GM19467 (cell line): ENCODE results near the gene NPDC1.
"Not testable (repeated sequence)": the region's sequence is repeated elsewhere in the genome, so short reads cannot be mapped to it uniquely, and the experiment has no call there.

Experiments used
- ATAC-seq: cut with Tn5 transposase; IDR thresholded peaks from one replicate; pipeline ENCODE4 v1.9.1; 2021; ENCODE audit warnings: mild to moderate bottlenecking, moderate library complexity; ENCODE audit not compliant: unreplicated experiment

Gene NPDC1

DNA sequence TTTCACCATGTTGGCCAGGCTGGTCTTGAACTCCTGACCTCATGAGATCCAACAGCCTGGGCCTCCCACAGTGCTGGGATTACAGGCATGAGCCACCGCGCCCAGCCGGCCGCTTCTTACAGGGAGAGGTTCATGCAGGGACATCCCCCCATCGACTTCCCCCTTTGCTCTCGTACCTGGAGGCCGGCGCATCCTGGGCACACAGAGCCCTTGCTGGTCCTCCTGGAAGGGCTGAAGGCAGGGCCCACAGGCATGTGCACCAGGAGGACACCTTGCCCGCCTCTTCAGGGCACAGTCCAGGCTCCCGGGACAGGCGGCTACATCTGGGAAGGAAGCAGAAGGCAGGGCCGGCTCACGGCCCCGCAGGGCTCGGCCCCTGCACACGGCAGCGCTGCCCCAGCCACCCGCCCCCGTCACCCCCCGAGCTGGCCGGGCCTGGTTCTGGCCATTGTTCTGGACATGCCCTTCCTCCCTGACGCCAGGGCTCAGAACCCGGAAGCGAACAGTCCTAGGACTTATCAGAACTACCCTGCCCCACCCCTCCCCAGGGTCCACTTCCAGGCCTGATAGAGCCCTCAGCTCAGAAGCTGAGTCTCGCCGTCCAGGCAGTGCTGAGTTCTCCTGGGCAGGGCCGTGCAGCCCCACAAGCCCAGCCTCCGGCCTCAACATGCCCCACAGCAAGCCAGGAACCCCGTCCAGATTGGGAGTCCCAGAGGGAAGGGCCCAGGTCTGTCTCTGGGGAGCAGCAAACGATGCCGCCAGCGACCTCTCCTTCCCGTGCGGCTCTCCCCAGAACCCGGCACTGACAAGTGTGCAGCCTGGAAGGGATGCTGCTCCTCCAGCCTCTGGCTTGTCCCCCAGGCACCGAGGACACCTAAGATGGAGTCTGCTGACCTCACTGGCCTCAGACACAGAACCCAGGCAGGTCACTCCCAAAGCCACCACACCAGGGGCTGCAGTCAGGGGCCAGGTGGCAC, 2.9 kb downstream of the NPDC1 start:
- no peak for ATAC-seq

DNA sequence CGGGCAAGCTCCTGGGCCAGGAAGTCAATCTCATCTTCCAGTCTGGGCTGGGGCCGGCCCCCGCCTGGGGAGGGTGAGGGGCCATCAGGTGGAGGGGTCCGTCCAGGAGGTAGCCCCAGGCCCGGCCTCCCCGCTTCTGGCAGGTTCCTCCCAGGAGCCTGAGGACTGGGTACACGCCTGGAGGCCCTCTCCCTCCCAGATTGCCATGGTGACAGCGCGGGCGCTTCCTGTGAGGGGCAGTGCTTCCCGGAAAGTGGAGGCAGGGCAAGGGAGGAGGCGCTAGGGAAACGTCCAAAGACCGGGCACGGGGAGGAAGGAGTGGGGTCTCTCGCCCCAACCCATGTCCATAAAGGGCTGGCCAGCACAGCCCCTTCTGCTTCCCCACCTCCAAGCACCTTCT, 4.9 kb downstream of the NPDC1 start:
- ATAC-seq = no peak

DNA sequence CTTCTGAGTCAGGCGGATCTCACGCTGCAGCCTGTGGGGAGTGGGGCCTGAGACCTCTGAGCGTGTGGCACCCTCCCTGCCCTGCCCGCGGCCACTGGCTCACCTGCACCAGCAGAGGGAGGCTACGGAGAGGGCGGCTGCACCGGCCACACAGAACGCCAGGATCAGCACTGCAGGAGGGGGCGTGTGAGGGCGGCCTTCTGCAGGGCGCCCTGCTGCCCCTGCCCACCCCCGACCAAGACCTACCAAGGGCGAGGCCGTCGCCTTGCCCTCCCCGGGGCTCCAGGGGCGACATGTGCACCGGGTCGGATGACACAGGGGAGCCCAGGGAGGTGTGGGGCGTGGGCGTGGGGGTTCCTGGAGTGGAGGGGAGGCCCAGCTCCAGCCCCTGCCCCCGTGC, 5.4 kb downstream of the NPDC1 start:
- no peak for ATAC-seq

DNA sequence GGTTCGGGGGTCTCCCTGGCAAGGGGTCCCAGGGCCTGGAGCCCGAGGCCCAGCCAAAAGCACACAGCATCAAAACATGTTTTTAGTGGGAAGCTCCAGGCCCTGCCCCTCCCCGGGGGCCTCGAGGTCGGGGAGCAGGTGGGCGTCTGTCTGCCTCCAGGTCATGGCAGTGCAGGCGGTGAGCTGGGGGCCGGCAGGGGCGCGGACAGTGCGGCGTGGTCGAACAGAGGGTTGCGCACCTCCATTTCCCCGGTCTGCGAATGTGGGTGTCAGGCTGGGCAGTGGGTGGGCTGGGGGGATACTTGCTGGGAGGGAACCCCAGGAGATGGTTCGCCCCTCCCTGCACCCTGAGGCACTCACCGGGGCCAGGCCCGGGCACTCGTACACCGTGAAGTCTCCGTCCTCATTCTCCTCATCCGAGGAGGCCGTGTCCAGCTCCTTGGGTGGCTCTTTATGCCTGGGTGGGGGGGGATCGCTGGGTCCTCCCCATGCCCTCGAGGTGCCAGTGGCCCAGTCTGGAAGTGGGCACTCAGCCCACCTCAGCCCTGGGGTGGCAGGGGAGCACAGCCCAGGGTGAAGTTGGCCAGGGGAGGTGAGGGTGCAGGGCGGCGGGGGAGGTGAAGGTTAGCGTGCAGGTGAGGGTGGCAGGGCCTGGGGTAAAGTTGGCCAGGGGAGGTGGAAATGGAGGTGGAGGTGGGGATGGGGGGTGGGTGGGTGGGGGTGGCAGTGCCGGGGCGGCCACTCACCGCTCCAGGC, 6.2 kb downstream of the NPDC1 start:
- no peak for ATAC-seq

DNA sequence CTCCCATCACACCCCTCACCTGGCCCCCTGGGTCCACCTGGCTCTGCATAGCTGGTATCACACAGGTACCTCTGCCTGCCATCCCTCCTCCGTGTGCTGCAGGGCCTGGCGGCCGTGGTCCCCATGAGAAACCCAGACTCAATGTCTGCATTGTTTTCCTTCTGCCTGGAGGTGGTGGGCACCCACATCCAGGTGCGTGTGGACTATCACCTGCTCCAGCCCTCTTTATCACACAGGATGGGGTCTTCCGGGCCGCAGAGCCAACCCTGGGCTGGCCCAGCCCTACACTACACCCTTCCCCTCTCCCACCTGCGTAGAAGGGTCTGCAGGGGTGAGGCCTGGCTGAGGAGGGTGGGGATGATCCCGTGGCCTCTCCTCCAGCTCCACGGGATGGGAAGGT, 7.1 kb downstream of the NPDC1 start:
- no peak for ATAC-seq

DNA sequence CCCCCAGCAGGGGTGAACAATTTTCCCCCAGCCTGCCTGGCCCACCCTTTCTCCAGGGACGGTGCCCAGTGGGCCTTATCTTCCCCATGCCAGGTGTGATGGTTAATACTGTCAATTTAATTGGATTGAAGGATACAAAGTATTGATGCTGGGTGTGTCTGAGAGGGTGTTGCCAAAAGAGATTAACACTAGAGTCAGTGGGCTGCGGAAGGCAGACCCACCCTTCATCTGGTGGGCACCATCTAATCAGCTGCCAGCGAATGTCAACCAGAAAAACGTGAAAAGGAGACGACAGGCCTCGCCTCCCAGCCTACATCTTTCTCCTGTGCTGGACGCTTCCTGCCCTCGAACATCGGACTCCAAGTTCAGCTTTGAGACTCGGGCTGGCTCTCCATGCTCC, 8.5 kb downstream of the NPDC1 start:
- no peak for ATAC-seq

DNA sequence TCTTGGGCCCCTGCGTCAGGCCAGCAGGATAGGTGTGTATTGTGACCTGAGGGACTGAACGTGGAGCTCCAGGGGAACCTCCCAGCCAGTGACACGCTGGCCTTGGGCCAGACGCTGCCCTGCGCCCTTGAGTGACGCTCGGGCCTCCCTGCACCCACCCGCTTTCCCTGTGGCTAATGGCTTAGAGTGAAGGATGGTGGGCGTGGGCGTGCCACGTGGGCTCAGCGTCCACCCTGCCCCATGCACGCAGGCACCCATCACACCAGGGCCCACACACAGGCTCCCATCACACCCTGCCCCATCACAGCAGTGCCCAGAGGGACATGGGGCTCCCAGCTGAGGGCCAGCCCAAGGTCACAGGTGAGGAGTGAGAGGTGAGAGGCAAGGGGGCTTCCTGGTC, 8.9 kb downstream of the NPDC1 start:
- ATAC-seq = no peak

DNA sequence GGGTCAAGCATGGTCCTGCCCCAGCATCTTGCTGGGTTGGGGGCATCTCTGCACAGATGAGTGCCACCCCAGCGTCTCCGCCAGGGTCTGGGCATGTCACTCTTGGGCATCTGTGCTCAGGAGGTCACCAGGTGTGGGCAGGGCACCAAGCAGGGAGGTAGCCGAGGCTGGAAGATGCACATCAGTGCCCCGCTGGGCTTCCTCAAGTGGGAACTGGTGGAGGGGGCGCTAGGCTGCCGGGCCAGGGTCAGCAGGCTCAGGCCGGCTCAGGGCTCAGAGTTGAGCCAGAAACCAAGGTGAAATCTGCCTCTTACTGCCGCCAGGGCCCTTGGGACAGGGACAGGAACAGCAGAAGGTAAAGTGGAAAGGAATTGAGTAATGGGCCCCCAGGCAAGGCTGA, 10.0 kb downstream of the NPDC1 start:
- ATAC-seq = no peak

DNA sequence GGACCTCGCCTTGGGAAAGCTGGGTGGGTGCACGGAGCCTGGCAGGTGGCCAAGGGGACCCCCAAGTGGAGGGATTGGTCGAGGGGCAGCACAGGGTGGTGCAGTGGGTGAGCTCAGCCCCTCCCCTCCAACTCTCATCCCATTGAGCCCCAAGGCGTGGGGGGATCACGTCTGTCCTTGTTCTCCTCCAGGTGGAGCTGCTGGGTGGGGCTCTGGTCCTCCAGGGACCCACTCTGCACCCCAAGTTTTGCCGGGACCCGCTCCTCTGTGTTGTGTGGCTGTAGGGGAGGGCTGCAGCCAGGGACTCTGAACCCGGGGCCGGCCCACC, 10.5 kb downstream of the NPDC1 start:
- no peak for ATAC-seq

DNA sequence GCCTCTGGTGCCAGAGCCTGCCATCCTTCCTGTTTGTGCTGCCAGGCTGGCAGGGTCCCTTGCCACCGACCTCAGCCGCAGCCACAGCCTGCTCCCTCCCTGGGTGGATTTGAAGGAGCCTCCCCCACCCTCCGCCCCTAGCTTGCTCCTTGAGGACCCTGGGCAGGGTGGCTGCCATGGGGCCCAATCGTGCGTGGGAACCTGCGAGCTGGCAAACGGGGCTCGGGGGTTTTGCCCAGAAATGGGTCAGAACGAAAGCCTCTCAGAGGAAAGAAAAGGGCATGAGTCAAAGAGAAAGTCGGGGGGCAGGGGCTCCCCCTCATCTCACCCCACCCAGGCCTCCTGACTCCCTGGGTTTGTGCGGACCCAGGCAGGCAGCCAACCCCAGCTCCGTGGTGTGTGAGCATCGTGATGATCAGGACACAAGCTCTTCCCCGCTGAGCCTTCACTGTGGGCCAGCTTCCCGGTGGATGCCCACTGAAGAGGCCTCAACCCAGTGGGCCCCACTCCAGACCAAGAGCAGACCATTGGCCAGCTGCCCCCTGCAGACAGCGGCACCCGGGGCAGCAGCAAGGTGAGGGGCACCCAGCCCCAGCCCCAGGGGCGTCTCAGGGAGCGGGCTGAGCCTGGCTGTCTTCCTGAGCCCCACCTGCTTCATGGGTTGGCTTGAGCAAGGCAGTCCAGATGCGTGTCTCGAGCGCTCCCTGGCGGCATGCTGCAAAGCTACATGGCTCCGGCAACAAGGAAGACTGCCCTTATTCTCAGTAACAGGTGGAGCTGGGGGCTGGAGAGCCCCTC, 11.1 kb downstream of the NPDC1 start:
- no peak for ATAC-seq

DNA sequence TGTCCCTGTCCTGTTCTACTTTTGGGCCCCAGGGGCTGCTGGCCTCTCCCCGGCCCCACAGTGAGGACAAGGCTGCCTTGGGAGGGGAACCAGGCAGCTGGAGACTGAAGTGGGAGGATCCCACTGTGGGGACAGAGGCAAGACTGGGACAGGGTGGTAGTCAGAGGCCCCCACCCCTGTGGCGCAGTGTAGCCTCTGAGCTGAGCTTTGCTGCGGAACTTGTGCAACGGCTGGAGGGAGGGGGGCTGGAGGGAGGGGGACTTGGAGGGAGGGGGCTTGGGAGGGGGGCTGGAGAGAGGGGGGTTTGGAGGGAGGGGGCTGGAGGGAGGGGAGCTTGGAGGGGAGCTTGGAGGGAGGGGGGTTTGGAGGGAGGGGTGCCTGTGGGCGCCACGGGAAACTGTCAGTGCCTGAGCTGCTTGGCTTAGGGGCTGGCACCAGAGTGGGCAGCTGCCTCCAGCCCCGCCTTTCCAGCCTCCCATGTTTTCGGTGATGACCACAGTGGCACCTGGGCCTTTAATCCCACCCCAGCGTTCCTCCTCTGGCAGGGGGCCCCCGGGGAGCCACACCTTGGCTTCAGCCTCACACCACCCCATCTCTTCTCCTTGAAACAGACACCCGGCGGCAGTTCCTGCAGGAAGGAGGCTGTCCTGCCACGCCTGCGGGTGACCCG, 11.8 kb downstream of the NPDC1 start:
- no peak for ATAC-seq

DNA sequence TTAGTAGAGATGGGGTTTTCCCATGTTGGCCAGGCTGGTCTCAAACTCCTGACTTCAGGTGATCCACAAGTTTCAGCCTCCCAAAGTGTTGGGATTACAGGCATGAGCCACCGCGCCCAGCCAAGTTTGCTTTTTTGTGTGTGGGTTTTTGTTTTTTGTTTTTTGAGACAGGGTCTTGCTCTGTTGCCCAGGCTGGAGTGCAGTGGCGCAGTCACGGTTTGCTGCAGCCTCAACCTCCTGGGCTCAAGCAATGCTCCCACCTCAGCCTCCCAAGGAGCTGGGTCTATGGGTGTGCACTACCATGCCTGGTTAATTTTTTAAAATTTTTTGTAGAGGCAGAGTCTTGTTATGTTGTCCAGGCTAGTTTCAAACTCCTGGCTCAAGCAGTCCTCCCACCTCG, 12.5 kb downstream of the NPDC1 start:
- ATAC-seq = not testable (repeated sequence)

DNA sequence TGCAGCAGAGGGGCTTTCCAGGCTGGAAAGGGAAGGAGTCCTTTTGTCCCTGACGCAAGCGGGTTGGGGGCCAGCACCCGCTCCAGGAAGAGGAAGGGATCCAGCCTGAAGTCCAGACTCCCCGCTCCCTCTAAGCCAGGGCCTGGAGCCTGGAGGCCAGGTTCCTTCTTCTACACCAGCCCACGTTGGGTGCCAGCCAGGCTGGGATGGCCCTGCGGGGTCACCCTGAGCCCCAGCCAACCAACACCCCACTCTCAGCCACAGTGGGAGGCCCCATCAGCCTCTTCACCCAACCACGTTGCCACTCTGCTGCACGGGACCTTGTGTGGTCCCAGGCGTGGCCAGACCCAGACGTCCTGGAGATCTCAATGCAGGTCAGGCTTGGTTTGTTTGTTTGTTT, 13.1 kb downstream of the NPDC1 start:
- ATAC-seq = no peak

DNA sequence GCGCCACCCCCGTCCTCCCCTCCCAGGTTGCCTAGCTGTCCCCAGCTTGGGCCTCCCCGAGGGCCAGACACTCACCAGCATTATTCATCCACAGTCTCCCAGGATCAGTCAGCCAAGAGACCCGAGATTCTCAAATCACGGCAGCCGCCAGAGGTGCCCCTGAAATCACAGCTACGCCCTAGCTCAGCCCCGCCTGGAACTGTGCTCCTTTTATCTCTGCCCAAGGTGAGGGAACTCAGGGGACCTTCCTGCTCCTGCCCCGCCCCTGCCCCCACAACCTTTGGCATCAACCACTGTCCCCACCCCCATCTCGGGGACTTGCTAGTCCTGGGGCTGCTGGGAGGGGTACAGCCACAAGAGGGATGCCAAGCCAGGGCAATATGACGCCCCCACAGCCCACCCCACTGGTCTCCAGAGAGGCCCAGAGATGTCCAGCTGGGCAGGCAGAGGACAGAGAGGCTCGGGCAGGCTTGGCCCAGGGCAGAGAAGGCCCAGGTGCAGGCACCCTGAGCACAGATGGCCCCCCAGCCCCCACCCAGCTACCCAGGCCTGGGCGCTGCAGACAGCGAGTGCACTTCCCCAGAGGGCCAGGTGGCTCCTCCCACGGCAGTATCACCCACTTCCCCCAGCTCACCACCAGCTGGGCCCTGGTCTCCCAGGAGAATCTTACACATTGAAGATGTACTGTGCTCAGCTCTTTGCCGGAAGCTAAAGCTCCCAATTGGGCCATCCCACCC, 13.9 kb downstream of the NPDC1 start, which contains the start of gene FUT7:
FUT7 (minus strand) TSS at position 185 of the 737 bp plus-strand sequence; CDS start at position 88, 97 bp downstream.
- ATAC-seq = no peak

DNA sequence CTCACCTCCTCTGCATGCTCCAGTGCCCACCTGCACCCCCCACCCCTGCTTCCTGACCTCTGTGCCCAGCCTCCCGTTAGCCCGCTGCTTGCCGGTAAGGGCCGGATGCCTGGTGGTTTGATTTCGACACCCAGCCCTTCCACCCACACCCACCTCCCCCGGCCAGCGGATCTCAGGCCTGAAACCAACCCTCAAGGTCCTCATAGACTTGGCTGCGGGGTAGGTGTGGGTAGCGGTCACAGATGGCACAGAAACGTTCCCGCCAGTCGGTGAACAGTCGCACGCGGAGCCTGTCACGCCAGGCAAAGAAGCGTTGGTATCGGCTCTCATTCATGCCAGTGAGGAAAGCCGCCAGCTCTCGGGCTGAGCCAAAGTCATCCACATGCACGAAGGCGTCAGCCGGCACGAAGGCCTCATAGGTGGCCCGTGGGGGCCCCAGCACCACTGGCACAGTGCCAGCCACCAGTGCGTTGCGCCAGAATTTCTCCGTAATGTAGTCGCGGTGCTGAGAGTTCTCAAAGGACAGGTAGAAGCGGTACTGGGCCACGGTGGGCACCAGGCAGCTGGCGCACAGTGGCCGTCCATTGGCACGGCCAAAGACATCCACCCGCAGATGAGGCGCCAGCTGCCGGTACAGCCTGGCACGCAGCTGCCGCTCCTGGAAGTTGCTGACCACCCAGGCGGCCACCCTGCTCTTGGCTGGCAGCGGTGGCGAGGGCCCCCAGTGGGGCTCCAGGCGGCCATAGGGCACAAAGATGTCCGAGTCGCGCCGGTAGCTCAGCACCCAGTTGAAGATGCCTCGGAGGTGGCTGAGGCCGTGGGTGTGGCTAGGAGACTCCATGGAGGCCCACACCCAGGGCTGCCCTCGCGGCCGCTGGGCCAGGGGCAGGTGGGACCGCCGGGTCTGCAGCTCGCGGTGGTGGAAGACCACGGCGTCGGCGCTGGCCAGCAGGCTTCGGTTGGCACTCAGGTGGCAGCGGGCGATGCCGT, 15.1 kb downstream of the NPDC1 start:
- ATAC-seq = no peak

DNA sequence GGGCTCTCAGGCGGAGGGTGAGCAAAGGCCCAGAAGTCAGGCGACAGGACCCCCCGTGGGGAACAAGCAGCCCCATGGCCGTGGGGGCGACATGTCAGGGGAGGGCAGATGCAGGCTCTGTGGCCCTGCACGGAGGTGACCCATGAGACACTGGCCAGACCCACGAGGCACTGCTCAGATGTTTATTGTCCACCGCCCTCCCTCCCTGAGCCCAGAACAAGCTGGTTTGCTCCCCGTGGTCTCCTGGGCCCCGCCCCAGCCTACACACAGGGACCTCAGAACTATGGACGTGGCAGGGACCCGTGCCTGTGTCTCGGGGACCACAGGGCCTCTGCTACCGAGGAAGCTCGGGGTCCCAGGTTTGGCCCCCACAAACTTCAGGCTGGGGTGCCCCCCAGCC, 16.0 kb downstream of the NPDC1 start:
- no peak for ATAC-seq

DNA sequence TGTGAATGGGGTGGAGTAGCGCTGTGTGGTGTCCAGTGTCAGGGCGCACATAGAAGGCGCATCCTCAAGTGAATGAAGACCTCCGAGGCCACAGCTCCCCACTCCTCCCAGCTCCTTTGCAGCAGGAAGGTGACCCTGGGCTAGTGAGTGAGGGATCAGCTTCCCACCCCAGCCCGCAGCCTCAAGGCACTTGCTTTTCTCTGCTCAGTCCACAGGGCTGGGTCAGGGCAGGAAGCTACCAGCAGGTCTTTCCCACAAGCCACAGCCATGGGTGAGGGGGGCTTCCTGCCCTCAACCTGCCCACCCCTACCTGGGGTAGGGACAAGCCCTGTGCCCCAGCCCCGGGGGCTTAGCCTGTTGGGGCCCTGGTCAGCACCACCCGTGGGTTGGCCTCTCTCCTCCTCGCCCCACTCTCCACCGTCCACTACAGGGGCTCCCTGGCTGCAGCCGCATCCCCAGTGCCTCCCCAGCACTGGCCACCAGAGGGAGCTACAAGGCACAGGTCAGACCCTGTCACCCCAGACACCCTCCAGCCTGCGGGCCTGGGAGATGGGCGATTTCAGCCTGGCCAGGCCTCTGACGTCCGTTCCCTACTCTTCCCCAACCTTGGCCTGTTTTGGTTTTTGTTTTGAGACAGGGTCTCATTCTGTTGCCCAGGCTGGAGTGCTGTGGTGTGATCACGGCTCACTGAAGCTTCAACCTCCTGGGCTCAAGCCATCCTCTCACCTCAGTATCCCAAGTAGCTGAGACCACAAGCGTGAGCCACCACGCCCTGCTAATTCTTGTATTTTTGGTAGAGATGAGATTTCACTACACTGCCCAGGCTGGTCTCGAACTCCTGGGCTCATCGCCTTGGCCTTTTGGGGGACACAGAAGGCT, 16.7 kb downstream of the NPDC1 start:
- no peak for ATAC-seq
